ENCODE results near the gene GAS2L1.

- TF ChIP-seq CTCF (IDR thresholded peaks at IDR 0.05), result no peak
- TF ChIP-seq POLR2A (IDR thresholded peaks at IDR 0.05), result no peak
Observed at GRCh38 chr22:29275167-29275566, 31.3 kb upstream of the GAS2L1 start.

Measured in heart left ventricle (tissue), 13 donors.